Suprapubic skin (tissue), 4 donors: ENCODE results near the gene ARAP2.

Source experiments
- CTCF ChIP-seq, 2 donors: fragments of 200-600 bp in 1 of 2; fragments of 450-650 bp in 1 of 2; sonication (generic) in 1 of 2; IDR thresholded peaks; one replicate each; pipeline ENCODE4 v1.5.1; 2016 to 2019; ENCODE audit warnings: antibody characterized with exemption in 2 of 2, mild to moderate bottlenecking in 1 of 2, moderate library complexity in 1 of 2
- EP300 ChIP-seq: sonication (generic); formaldehyde crosslinking; IDR thresholded peaks from one replicate; pipeline ENCODE4 v1.6.1; 2017; ENCODE audit warnings: antibody characterized with exemption
- POLR2A ChIP-seq, 2 donors: fragments of 450-650 bp; IDR thresholded peaks; one replicate each; pipeline ENCODE4 v1.6.1; 2017; ENCODE audit warnings: antibody characterized with exemption in 2 of 2, mild to moderate bottlenecking in 2 of 2, moderate library complexity in 2 of 2
- POLR2AphosphoS5 ChIP-seq, 3 donors: sonication (generic); formaldehyde crosslinking; IDR thresholded peaks; one replicate each; pipeline ENCODE4 v1.6.1; 2017; ENCODE audit warnings: antibody characterized with exemption in 3 of 3

- no peak for TF ChIP-seq CTCF (IDR thresholded peaks at IDR 0.05)
- TF ChIP-seq POLR2AphosphoS5 (IDR thresholded peaks at IDR 0.05) = no peak
- no peak for TF ChIP-seq POLR2A (IDR thresholded peaks at IDR 0.05)
- TF ChIP-seq EP300 = no peak
Measured at GRCh38 chr4:36141186-36141585, 103.1 kb downstream of the ARAP2 start.
